Measurements from ENCODE around the gene EBF3. TPM values are rescaled to one million over a fixed set of nuclear protein-coding genes. Genes with fewer than 3 reads are reported as not detected.

The EBF3 gene
- polyA plus RNA-seq, 4 donors, result 1.4 to 1.9 TPM; not detected in 2

DNA sequence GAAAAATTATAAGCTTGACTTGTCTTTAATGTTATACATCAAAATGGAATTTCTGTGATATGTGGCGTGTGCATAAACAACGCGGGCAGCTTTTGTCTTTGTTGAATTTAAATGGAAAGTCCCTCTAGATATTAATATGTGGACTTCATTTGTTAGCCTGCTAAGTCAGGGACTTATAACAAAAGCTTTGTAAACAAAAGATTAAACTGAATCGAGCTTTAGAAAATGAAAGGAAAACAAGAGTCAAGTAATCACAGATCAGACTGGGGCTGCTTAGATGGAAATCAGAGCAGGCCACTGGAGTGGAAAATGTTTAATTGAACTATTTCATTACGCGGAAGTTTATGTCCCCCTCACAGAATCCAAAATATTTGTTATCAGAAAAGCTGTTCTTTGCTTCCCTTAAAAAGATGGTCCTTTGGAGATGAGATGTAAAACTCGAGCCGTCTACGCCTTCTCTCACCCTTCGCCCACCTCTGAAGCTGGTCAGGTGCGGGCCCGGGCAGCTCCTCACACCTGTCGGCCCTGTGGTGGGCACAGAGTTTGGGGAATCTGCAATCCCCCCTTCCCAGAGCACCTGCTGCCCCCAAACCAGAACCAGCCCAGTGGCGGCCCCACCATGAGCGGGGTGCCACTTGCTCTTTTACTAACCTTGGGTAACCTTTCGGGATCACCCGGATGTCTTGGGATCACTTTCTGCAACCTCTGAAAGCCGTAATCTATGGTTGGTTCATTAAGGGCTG, 116.2 kb downstream of the EBF3 start:
- Histone ChIP-seq H3K27me3 (ENCODE audit: control insufficient read depth in 3 of 3, insufficient read depth in 3 of 3, low read length in 3 of 3) (peaks cover 0 to 42% (median 10%) of the 10 kb centered on the region in 3 donors), H3K9me3 (ENCODE audit: control insufficient read depth in 2 of 2, insufficient read depth in 1 of 2, low read depth in 1 of 2, low read length in 1 of 2) (no peaks in the 10 kb centered on the region), H3K4me3 (ENCODE audit: low read depth in 1 of 3, low read length in 3 of 3) (no peak overlapping the region), H3K36me3 (ENCODE audit: control insufficient read depth in 3 of 3, insufficient read depth in 2 of 3, low read depth in 1 of 3, low read length in 3 of 3) (no peaks in the 10 kb centered on the region), H3K4me1 (ENCODE audit: control insufficient read depth in 3 of 3, insufficient read depth in 2 of 3, low read depth in 1 of 3, low read length in 2 of 3) (peaks cover 0 to 4% (median 0%) of the 10 kb centered on the region in 3 donors), H3K27ac (ENCODE audit: low read depth in 1 of 3, low read length in 2 of 3) (no peak overlapping the region)
- DNase-seq (no peak), FAIRE-seq (no peak)
- WGBS, 3 donors, result 74 to 78% (median 75%) methylated on average over 18 of the region's 18 CpGs

DNA sequence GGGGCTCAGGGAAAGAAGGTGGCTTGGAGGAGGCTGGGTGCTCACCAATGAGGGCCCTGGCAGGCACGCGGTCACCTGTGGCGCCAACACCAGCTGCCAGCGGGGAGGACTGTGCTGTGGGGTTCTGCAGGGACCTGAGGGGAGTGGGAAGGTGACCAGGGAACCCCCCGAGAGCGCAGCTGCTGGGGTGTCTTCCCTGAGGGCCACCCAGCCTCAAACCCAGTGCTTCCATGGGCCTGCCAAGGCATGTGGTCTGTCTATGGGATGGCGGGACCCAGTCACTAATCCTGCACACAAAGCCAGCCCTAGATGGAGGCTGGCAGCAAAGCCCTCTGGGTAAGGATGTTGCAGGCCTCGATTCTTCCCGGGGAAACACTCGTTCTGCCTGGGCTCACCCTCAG, 117.1 kb downstream of the EBF3 start:
- FAIRE-seq (no peak), DNase-seq (no peak)
- H3K4me1 ChIP-seq (ENCODE audit: control insufficient read depth in 3 of 3, insufficient read depth in 2 of 3, low read depth in 1 of 3, low read length in 2 of 3), result no peaks in the 10 kb centered on the region
- WGBS, 3 donors, result 64 to 83% (median 80%) methylated on average over 9 to 10 of the region's 10 CpGs
- H3K27ac ChIP-seq (ENCODE audit: low read depth in 1 of 3, low read length in 2 of 3), result no peak overlapping the region
- H3K36me3 ChIP-seq (ENCODE audit: control insufficient read depth in 3 of 3, insufficient read depth in 2 of 3, low read depth in 1 of 3, low read length in 3 of 3), result no peaks in the 10 kb centered on the region
- no peak overlapping the region for H3K4me3 ChIP-seq (ENCODE audit: low read depth in 1 of 3, low read length in 3 of 3)
- H3K9me3 ChIP-seq (ENCODE audit: control insufficient read depth in 2 of 2, insufficient read depth in 1 of 2, low read depth in 1 of 2, low read length in 1 of 2), result no peaks in the 10 kb centered on the region
- peaks cover 0 to 33% (median 4%) of the 10 kb centered on the region in 3 donors for H3K27me3 ChIP-seq (ENCODE audit: control insufficient read depth in 3 of 3, insufficient read depth in 3 of 3, low read length in 3 of 3)

DNA sequence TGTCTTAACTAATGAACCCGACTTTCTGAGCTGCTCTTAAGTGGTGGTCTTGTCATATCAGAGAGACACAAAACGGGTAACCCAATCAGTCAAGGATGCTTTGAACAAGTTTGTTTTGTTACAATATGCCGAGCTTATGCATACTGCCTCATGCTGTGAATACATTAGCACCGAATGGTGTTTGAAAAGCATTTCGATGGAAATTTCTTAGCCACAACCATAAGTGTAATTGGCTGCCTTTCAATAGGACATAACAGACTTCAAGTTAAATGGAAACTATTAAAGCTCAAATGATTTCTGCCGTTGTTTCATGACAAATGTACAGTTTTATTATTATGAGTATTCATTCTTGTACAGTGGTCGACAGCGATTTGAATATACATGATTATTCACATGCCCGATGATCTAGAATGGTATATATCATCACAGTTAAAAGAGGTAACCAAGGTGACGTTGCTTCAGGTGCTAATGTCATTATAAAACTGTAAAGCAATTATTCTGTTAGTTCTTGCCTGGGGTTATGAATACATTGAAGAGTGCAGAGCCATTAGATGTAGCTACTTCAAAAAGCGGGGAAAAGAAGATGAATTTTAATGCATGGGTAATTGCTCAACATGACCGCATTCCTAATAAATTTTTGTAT, 118.8 kb downstream of the EBF3 start:
- FAIRE-seq, result no peak

DNA sequence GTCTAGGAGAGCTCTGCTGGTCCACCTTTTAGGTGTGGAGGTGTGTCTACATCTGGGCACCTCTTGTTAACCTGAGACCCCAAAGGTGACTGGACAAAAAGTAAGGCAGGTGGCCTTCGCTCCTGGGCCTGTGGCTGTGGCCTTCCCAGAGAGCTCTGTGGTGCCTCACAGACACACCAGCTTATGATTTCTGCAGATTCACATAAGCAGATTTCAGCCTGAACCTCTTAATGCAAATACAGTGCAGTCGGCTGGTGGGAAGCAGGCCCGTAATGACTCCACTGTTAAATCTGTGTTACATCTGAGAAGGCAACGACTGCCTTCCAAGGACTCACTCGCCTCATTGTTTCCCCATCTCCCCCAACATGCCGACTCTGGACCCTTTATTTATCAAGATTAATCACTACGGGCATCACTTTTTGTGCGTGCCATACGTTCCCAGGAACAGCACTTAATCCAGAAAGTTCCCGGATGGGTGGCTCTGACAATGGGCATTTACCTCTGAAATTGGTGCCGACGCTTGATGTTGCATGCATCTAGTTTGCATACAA, 119.8 kb downstream of the EBF3 start:
- peaks cover 0 to 12% (median 4%) of the 10 kb centered on the region in 3 donors for H3K27me3 ChIP-seq (ENCODE audit: control insufficient read depth in 3 of 3, insufficient read depth in 3 of 3, low read length in 3 of 3)
- no peak for DNase-seq
- 83 to 89% (median 87%) methylated on average over 12 of the region's 12 CpGs for WGBS, 3 donors
- H3K4me1 ChIP-seq (ENCODE audit: control insufficient read depth in 3 of 3, insufficient read depth in 2 of 3, low read depth in 1 of 3, low read length in 2 of 3), result no peaks in the 10 kb centered on the region
- H3K9me3 ChIP-seq (ENCODE audit: control insufficient read depth in 2 of 2, insufficient read depth in 1 of 2, low read depth in 1 of 2, low read length in 1 of 2), result no peaks in the 10 kb centered on the region
- no peak for FAIRE-seq
- no peak overlapping the region for H3K4me3 ChIP-seq (ENCODE audit: low read depth in 1 of 3, low read length in 3 of 3)
- H3K27ac ChIP-seq (ENCODE audit: low read depth in 1 of 3, low read length in 2 of 3), result no peak overlapping the region
- H3K36me3 ChIP-seq (ENCODE audit: control insufficient read depth in 3 of 3, insufficient read depth in 2 of 3, low read depth in 1 of 3, low read length in 3 of 3), result no peaks in the 10 kb centered on the region

More for the DNA sequence above, 118.8 kb downstream of the EBF3 start:
- WGBS, 3 donors, result 70 to 74% (median 72%) methylated on average over 12 of the region's 12 CpGs
- H3K4me1 ChIP-seq (ENCODE audit: control insufficient read depth in 3 of 3, insufficient read depth in 2 of 3, low read depth in 1 of 3, low read length in 2 of 3), result no peaks in the 10 kb centered on the region
- no peak overlapping the region for H3K4me3 ChIP-seq (ENCODE audit: low read depth in 1 of 3, low read length in 3 of 3)
- H3K27me3 ChIP-seq (ENCODE audit: control insufficient read depth in 3 of 3, insufficient read depth in 3 of 3, low read length in 3 of 3), result peaks cover 0 to 18% (median 4%) of the 10 kb centered on the region in 3 donors
- no peaks in the 10 kb centered on the region for H3K36me3 ChIP-seq (ENCODE audit: control insufficient read depth in 3 of 3, insufficient read depth in 2 of 3, low read depth in 1 of 3, low read length in 3 of 3)
- H3K9me3 ChIP-seq (ENCODE audit: control insufficient read depth in 2 of 2, insufficient read depth in 1 of 2, low read depth in 1 of 2, low read length in 1 of 2), result no peaks in the 10 kb centered on the region
- no peak overlapping the region for H3K27ac ChIP-seq (ENCODE audit: low read depth in 1 of 3, low read length in 2 of 3)
- DNase-seq, result no peak

DNA sequence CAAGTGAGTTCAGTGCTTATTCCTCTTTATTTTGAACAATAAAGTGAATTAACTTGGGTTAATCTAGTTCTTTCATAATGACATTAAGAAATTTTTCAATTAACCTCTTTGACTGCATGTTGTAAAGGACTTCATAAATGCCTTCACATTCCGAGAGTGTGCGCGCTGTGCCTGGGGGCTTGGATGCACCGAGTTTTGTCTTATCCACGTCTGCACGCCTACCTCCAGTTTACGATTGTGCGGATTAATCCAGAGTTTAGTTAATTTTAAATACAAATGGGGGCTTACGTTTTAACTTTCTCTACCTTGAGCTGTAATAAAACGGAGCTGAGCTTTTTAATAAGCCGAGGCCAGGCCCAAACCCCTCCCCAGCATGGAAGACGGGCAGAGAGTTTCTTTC, 120.4 kb downstream of the EBF3 start:
- Histone ChIP-seq H3K27ac (ENCODE audit: low read depth in 1 of 3, low read length in 2 of 3) (no peak overlapping the region), H3K9me3 (ENCODE audit: control insufficient read depth in 2 of 2, insufficient read depth in 1 of 2, low read depth in 1 of 2, low read length in 1 of 2) (no peaks in the 10 kb centered on the region), H3K4me3 (ENCODE audit: low read depth in 1 of 3, low read length in 3 of 3) (no peak overlapping the region), H3K27me3 (ENCODE audit: control insufficient read depth in 3 of 3, insufficient read depth in 3 of 3, low read length in 3 of 3) (peaks cover 0 to 7% (median 2%) of the 10 kb centered on the region in 3 donors), H3K4me1 (ENCODE audit: control insufficient read depth in 3 of 3, insufficient read depth in 2 of 3, low read depth in 1 of 3, low read length in 2 of 3) (no peaks in the 10 kb centered on the region), H3K36me3 (ENCODE audit: control insufficient read depth in 3 of 3, insufficient read depth in 2 of 3, low read depth in 1 of 3, low read length in 3 of 3) (no peaks in the 10 kb centered on the region)
- FAIRE-seq, result no peak
- no peak for DNase-seq
- WGBS, 3 donors, result 80 to 88% (median 81%) methylated on average over 12 of the region's 12 CpGs

DNA sequence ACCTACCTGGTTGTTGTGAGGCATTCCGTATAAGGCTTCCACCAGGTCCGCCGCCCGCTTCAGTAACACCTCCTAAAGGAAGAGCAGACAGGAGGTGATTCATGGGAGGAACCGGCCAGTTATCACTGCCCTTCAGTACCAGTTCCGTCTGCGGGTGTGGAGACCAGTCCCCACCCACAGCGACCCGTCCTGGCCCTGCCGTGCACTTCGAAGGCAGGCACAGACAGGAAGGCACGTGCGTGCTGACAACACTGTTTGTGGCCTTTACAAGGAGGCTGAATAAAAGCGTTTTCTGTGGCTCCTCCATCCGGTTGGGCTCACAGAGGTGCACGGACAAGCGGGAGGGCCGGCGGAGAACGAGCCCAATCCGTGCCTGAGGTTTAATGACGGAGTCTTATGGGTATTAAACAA, 120.9 kb downstream of the EBF3 start:
- FAIRE-seq (no peak), DNase-seq (no peak)
- Histone ChIP-seq H3K27ac (ENCODE audit: low read depth in 1 of 3, low read length in 2 of 3) (no peak overlapping the region), H3K27me3 (ENCODE audit: control insufficient read depth in 3 of 3, insufficient read depth in 3 of 3, low read length in 3 of 3) (peaks cover 0 to 6% (median 0%) of the 10 kb centered on the region in 3 donors), H3K9me3 (ENCODE audit: control insufficient read depth in 2 of 2, insufficient read depth in 1 of 2, low read depth in 1 of 2, low read length in 1 of 2) (no peaks in the 10 kb centered on the region), H3K4me3 (ENCODE audit: low read depth in 1 of 3, low read length in 3 of 3) (no peak overlapping the region), H3K36me3 (ENCODE audit: control insufficient read depth in 3 of 3, insufficient read depth in 2 of 3, low read depth in 1 of 3, low read length in 3 of 3) (no peaks in the 10 kb centered on the region), H3K4me1 (ENCODE audit: control insufficient read depth in 3 of 3, insufficient read depth in 2 of 3, low read depth in 1 of 3, low read length in 2 of 3) (no peaks in the 10 kb centered on the region)
- WGBS, 3 donors, result 87 to 89% (median 88%) methylated on average over 22 of the region's 22 CpGs

DNA sequence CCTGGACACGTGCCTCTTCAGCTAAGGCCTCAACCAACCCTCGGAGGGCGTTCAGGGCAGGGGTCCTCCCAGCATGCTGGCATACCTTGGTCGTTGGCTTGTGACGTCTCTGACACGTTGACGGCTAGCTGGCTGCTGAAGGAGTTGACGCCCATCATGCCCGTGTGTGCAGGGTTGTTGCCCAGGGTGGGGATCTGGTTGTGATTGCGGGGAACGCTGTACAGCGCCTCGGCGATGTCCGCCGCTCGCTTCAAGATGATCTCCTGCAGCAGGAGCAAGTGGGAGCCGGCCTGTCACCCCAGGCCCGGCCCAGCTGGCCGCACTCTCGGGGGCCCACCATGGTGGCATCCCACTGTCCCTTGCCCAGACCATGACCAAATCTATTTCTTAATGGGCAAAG, 122.0 kb downstream of the EBF3 start:
- WGBS, 3 donors, result 91 to 95% (median 92%) methylated on average over 21 of the region's 21 CpGs

DNA sequence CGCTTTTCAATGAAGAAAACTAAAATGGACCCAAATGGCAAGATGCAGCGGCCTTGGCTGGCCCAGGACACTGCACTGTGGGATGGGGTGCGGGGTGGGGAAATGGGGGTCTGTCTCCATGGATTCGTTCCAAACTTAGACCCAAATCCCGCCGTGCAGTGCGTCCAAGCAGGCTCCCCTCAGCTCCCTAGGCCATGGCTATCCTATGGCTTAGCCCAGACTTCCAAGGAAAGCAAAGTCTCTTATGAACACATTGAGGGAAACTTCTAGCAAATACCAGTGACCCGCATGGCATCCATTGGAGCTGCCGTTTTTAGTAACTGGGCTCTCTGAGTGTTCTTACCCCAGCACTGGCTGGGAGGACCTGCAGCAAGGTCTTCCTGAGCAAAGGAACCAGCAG, 122.5 kb downstream of the EBF3 start:
- 86 to 94% (median 87%) methylated on average over 9 of the region's 9 CpGs for WGBS, 3 donors
- Histone ChIP-seq H3K36me3 (ENCODE audit: control insufficient read depth in 3 of 3, insufficient read depth in 2 of 3, low read depth in 1 of 3, low read length in 3 of 3) (no peaks in the 10 kb centered on the region), H3K9me3 (ENCODE audit: control insufficient read depth in 2 of 2, insufficient read depth in 1 of 2, low read depth in 1 of 2, low read length in 1 of 2) (no peaks in the 10 kb centered on the region), H3K4me3 (ENCODE audit: low read depth in 1 of 3, low read length in 3 of 3) (no peak overlapping the region), H3K27me3 (ENCODE audit: control insufficient read depth in 3 of 3, insufficient read depth in 3 of 3, low read length in 3 of 3) (no peaks in the 10 kb centered on the region), H3K4me1 (ENCODE audit: control insufficient read depth in 3 of 3, insufficient read depth in 2 of 3, low read depth in 1 of 3, low read length in 2 of 3) (no peaks in the 10 kb centered on the region), H3K27ac (ENCODE audit: low read depth in 1 of 3, low read length in 2 of 3) (no peak overlapping the region)
- DNase-seq, result no peak
- no peak for FAIRE-seq

More for the DNA sequence above, 122.0 kb downstream of the EBF3 start:
- no peak overlapping the region for H3K27ac ChIP-seq (ENCODE audit: low read depth in 1 of 3, low read length in 2 of 3)
- H3K9me3 ChIP-seq (ENCODE audit: control insufficient read depth in 2 of 2, insufficient read depth in 1 of 2, low read depth in 1 of 2, low read length in 1 of 2), result no peaks in the 10 kb centered on the region
- FAIRE-seq (no peak), DNase-seq (no peak)
- H3K4me1 ChIP-seq (ENCODE audit: control insufficient read depth in 3 of 3, insufficient read depth in 2 of 3, low read depth in 1 of 3, low read length in 2 of 3), result no peaks in the 10 kb centered on the region
- H3K4me3 ChIP-seq (ENCODE audit: low read depth in 1 of 3, low read length in 3 of 3), result no peak overlapping the region
- no peaks in the 10 kb centered on the region for H3K36me3 ChIP-seq (ENCODE audit: control insufficient read depth in 3 of 3, insufficient read depth in 2 of 3, low read depth in 1 of 3, low read length in 3 of 3)
- H3K27me3 ChIP-seq (ENCODE audit: control insufficient read depth in 3 of 3, insufficient read depth in 3 of 3, low read length in 3 of 3), result peaks cover 0 to 4% (median 0%) of the 10 kb centered on the region in 3 donors
